ENCODE results near the gene CALCOCO2. TPM values are rescaled to one million over a fixed set of nuclear protein-coding genes. Genes with fewer than 3 reads are reported as not detected.
"Not testable (repeated sequence)": the region's sequence is repeated elsewhere in the genome, so short reads cannot be mapped to it uniquely, and the experiment has no call there.

Gene CALCOCO2
- total and polyA plus RNA-seq, 4 donors: 80.3 to 171 (median 156) TPM

DNA sequence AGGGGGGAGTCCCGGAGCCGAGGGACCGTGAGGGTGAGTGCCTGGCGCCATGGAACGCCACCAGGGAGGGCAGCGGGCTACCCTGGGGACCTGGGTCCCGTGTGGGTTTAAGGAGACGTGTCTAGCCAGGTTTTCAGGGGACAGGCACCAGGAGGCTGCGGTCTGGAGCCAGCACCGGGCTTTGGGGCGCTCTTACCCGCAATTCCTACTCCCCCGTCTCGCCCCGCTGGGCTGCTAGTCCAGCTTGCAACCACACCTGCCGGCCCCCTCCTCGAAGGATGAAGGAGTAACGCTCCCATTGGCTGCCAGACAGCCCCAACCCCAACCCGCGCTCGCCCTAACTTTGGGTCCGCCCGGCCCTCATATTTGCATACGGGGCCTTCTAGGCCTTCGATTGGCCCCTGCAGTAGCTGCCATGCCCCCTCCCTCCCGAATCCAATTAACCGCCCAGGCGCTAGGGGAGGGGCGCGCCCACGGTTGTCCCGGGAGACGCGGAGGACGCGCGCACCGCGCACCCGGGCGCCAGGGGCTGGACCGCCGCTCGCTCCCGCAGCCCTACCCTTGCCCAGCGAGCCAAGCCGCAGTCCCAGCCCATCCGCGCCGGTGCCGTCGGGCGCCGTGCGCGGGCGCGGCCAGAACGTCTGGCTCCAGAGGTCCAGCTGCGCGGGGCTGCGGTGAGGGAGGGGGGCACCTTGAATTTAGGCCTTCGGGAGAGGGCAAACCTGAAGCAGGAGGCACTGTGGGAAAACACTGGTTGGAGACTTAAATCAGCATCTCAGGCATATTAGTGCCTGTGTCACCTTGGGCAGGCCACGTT lies 13.9 kb upstream of the CALCOCO2 start, which contains the start of gene TTLL6:
Gene TTLL6 (minus strand): TSS at position 456 of the 817 bp plus-strand sequence. CDS start 157 bp downstream, at position 299.
- 2% methylated on average over 62 to 64 of the region's 64 CpGs for WGBS, 2 donors
- Histone ChIP-seq H3K27ac (ENCODE audit: low read depth in 1 of 2, low read length in 2 of 2) (no peak within 1 kb of the TSS), H3K4me1 (ENCODE audit: control insufficient read depth in 1 of 2, insufficient read depth in 2 of 2, low read length in 2 of 2) (no peaks in the 10 kb centered on the region), H3K27me3 (ENCODE audit: control insufficient read depth in 1 of 2, insufficient read depth in 2 of 2, low read length in 1 of 2) (no peaks in the 10 kb centered on the region), H3K4me3 (ENCODE audit: low read length in 2 of 2) (peak within 1 kb of the TSS in 1 of 2 donors; percentile 1), H3K36me3 (ENCODE audit: control insufficient read depth in 1 of 2, insufficient read depth in 2 of 2, low read length in 1 of 2) (no peaks in the 10 kb centered on the region), H3K9me3 (ENCODE audit: control insufficient read depth, low read length) (no peaks in the 10 kb centered on the region)
- DNase-seq: peak; percentile 82 to 92
- peak; percentile 91 for ATAC-seq (ENCODE audit: low FRiP score)
- intact Hi-C loops (cut with DNase I): loop anchor here (5.0 kb wide), 2 partner anchors 60 to 215 kb away; no protein-coding TSS in a partner anchor

DNA sequence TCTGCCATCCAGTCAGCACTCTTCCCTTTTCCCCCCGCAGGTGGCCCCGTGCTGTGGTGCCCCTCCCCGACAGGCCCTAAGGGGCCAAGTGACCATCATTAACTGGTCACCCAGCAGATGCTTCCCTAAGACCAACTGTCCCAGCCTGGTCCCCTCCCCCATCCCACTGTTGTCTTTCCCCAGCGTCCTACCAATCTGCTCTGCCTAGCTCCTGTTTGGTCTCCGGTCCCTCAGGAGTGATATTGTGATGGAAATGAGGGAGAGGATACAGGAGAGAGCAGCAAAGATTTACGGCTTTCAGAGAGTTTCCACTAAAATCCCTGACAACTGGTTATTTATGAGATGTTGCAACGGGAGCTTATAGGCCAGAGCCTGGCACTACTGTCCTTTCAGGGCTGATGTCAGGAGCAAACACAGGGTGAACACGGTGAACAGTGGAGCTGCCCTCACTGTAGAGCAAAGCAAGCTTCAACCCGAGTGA lies 12.4 kb upstream of the CALCOCO2 start:
- Histone ChIP-seq H3K36me3 (ENCODE audit: control insufficient read depth in 1 of 2, insufficient read depth in 2 of 2, low read length in 1 of 2) (no peaks in the 10 kb centered on the region), H3K4me3 (ENCODE audit: low read length in 2 of 2) (no peak overlapping the region), H3K4me1 (ENCODE audit: control insufficient read depth in 1 of 2, insufficient read depth in 2 of 2, low read length in 2 of 2) (no peaks in the 10 kb centered on the region), H3K27me3 (ENCODE audit: control insufficient read depth in 1 of 2, insufficient read depth in 2 of 2, low read length in 1 of 2) (no peaks in the 10 kb centered on the region), H3K9me3 (ENCODE audit: control insufficient read depth, low read length) (no peaks in the 10 kb centered on the region), H3K27ac (ENCODE audit: low read depth in 1 of 2, low read length in 2 of 2) (no peak overlapping the region)
- intact Hi-C loops (cut with DNase I): loop anchor here (5.0 kb wide), 2 partner anchors 59 to 214 kb away; no protein-coding TSS in a partner anchor
- 39 to 43% methylated on average over 9 of the region's 9 CpGs for WGBS, 2 donors
- no peak for DNase-seq
- no peak for ATAC-seq (ENCODE audit: low FRiP score)

DNA sequence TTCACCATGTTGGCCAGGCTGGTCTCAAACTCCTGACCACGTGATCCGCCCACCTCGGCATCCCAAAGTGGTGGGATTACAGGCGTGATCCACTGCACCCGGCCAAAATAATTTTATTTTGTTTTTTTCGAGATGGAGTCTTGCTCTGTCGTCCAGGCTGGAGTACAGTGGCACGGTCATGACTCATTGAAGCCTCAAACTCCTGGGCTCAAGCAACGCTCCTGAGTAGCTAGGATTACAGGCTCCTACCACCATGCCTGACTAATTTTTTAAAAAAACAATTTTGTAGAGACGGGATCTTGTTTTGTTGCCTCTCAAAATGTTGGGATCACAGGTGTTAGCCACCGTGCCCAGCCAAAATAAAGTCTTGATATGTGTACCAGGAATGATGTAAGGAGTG lies 11.4 kb upstream of the CALCOCO2 start:
- no peak overlapping the region for H3K4me3 ChIP-seq (ENCODE audit: low read length in 2 of 2)
- H3K9me3 ChIP-seq (ENCODE audit: control insufficient read depth, low read length): no peaks in the 10 kb centered on the region
- H3K4me1 ChIP-seq (ENCODE audit: control insufficient read depth in 1 of 2, insufficient read depth in 2 of 2, low read length in 2 of 2): no peaks in the 10 kb centered on the region
- intact Hi-C loops (cut with DNase I): loop anchor here (5.0 kb wide), 2 partner anchors 58 to 213 kb away; no protein-coding TSS in a partner anchor
- no peaks in the 10 kb centered on the region for H3K36me3 ChIP-seq (ENCODE audit: control insufficient read depth in 1 of 2, insufficient read depth in 2 of 2, low read length in 1 of 2)
- no peak for ATAC-seq (ENCODE audit: low FRiP score)
- no peaks in the 10 kb centered on the region for H3K27me3 ChIP-seq (ENCODE audit: control insufficient read depth in 1 of 2, insufficient read depth in 2 of 2, low read length in 1 of 2)
- 60 to 70% methylated on average over 11 of the region's 11 CpGs for WGBS, 2 donors
- H3K27ac ChIP-seq (ENCODE audit: low read depth in 1 of 2, low read length in 2 of 2): no peak overlapping the region
- DNase-seq: no peak

GRCh38 chr17:48820936-48821335 lies 9.9 kb upstream of the CALCOCO2 start:
- intact Hi-C loops (cut with DNase I); H3K4me3 ChIP-seq (ENCODE audit: low read length in 2 of 2); H3K27me3 ChIP-seq (ENCODE audit: control insufficient read depth in 1 of 2, insufficient read depth in 2 of 2, low read length in 1 of 2); DNase-seq; H3K36me3 ChIP-seq (ENCODE audit: control insufficient read depth in 1 of 2, insufficient read depth in 2 of 2, low read length in 1 of 2); H3K27ac ChIP-seq (ENCODE audit: low read depth in 1 of 2, low read length in 2 of 2); H3K9me3 ChIP-seq (ENCODE audit: control insufficient read depth, low read length); H3K4me1 ChIP-seq (ENCODE audit: control insufficient read depth in 1 of 2, insufficient read depth in 2 of 2, low read length in 2 of 2); ATAC-seq (ENCODE audit: low FRiP score): not testable (repeated sequence)
- 56 to 65% methylated on average over 6 of the region's 6 CpGs for WGBS, 2 donors

GRCh38 chr17:48825446-48826381 lies 5.1 kb upstream of the CALCOCO2 start:
- no peak for ATAC-seq (ENCODE audit: low FRiP score)
- H3K27me3 ChIP-seq (ENCODE audit: control insufficient read depth in 1 of 2, insufficient read depth in 2 of 2, low read length in 1 of 2): no peaks in the 10 kb centered on the region
- intact Hi-C loops (cut with DNase I): no loop called here
- DNase-seq: no peak
- H3K36me3 ChIP-seq (ENCODE audit: control insufficient read depth in 1 of 2, insufficient read depth in 2 of 2, low read length in 1 of 2): no peaks in the 10 kb centered on the region
- no peak overlapping the region for H3K4me3 ChIP-seq (ENCODE audit: low read length in 2 of 2)
- H3K9me3 ChIP-seq (ENCODE audit: control insufficient read depth, low read length): no peaks in the 10 kb centered on the region
- no peak overlapping the region for H3K27ac ChIP-seq (ENCODE audit: low read depth in 1 of 2, low read length in 2 of 2)
- H3K4me1 ChIP-seq (ENCODE audit: control insufficient read depth in 1 of 2, insufficient read depth in 2 of 2, low read length in 2 of 2): no peaks in the 10 kb centered on the region
- WGBS, 2 donors: 82 to 84% methylated on average over 11 of the region's 11 CpGs

GRCh38 chr17:48831549-48831883 lies 681 bp downstream of the CALCOCO2 start:
- H3K27me3 ChIP-seq (ENCODE audit: control insufficient read depth in 1 of 2, insufficient read depth in 2 of 2, low read length in 1 of 2): no peaks in the 10 kb centered on the region
- WGBS, 2 donors: 0 to 1% methylated on average over 8 of the region's 8 CpGs
- H3K4me3 ChIP-seq (ENCODE audit: low read length in 2 of 2): peak overlapping the region; percentile 48 to 84
- DNase-seq (no peak), ATAC-seq (ENCODE audit: low FRiP score) (no peak)
- no peaks in the 10 kb centered on the region for H3K9me3 ChIP-seq (ENCODE audit: control insufficient read depth, low read length)
- intact Hi-C loops (cut with DNase I): no loop called here
- peak overlapping the region in 1 of 2 donors; percentile 15 for H3K27ac ChIP-seq (ENCODE audit: low read depth in 1 of 2, low read length in 2 of 2)
- peaks cover 0 to 10% of the 10 kb centered on the region in 2 donors for H3K4me1 ChIP-seq (ENCODE audit: control insufficient read depth in 1 of 2, insufficient read depth in 2 of 2, low read length in 2 of 2)
- no peaks in the 10 kb centered on the region for H3K36me3 ChIP-seq (ENCODE audit: control insufficient read depth in 1 of 2, insufficient read depth in 2 of 2, low read length in 1 of 2)

DNA sequence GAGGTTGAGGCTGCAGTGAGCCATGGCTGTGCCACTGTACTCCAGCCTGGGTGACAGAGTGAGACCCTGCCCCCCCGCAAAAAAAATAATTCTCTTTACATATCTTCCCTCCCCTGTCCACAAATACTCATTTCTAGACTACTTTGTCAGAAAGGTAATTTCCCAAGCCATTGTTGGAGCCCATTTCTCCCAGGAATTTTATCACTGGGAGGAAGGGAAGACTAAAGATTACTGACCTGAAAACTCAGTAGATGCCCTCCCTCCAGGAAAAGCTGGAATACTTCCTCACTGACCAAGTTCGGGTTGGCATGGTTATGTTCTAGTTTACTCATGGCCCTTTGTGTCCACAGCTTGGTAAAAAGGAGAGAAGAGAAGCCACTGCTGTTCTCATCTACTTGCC lies 4.1 kb downstream of the CALCOCO2 start:
- Histone ChIP-seq H3K27me3 (ENCODE audit: control insufficient read depth in 1 of 2, insufficient read depth in 2 of 2, low read length in 1 of 2) (no peaks in the 10 kb centered on the region), H3K4me3 (ENCODE audit: low read length in 2 of 2) (no peak overlapping the region), H3K27ac (ENCODE audit: low read depth in 1 of 2, low read length in 2 of 2) (no peak overlapping the region), H3K9me3 (ENCODE audit: control insufficient read depth, low read length) (no peaks in the 10 kb centered on the region), H3K4me1 (ENCODE audit: control insufficient read depth in 1 of 2, insufficient read depth in 2 of 2, low read length in 2 of 2) (peaks cover 0 to 12% of the 10 kb centered on the region in 2 donors), H3K36me3 (ENCODE audit: control insufficient read depth in 1 of 2, insufficient read depth in 2 of 2, low read length in 1 of 2) (no peaks in the 10 kb centered on the region)
- intact Hi-C loops (cut with DNase I): no loop called here
- WGBS, 2 donors: 53 to 67% methylated on average over 2 of the region's 2 CpGs
- ATAC-seq (ENCODE audit: low FRiP score) (no peak), DNase-seq (no peak)

DNA sequence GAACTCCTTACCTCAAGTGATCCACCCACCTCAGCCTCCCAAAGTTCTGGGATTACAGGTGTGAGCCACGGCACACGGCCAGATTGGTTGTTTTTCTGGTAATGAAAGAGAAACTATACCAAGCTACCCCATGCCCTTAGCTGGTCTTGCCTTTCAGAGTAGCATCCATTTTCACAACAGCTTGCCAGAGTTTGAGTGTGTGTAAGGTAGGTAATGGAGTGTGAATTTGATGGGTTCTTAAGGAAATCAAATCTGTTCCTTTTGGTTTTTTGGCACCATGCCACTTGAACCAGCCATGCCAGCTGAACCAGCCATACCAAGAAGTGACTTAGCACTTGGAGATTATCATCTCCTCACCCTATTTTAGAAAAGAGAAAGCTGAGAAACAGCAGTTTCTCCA lies 5.1 kb downstream of the CALCOCO2 start:
- no peak overlapping the region for H3K27ac ChIP-seq (ENCODE audit: low read depth in 1 of 2, low read length in 2 of 2)
- DNase-seq (no peak), ATAC-seq (ENCODE audit: low FRiP score) (no peak)
- no peaks in the 10 kb centered on the region for H3K27me3 ChIP-seq (ENCODE audit: control insufficient read depth in 1 of 2, insufficient read depth in 2 of 2, low read length in 1 of 2)
- 94 to 98% methylated on average over 2 of the region's 2 CpGs for WGBS, 2 donors
- no peaks in the 10 kb centered on the region for H3K36me3 ChIP-seq (ENCODE audit: control insufficient read depth in 1 of 2, insufficient read depth in 2 of 2, low read length in 1 of 2)
- no peak overlapping the region for H3K4me3 ChIP-seq (ENCODE audit: low read length in 2 of 2)
- intact Hi-C loops (cut with DNase I): no loop called here
- H3K4me1 ChIP-seq (ENCODE audit: control insufficient read depth in 1 of 2, insufficient read depth in 2 of 2, low read length in 2 of 2): peaks cover 0 to 15% of the 10 kb centered on the region in 2 donors
- no peaks in the 10 kb centered on the region for H3K9me3 ChIP-seq (ENCODE audit: control insufficient read depth, low read length)

Data from aorta (tissue), 5 donors.